IMR-90 (cell line): ENCODE measurements around the gene TRIM46. TPM values are rescaled to one million over a fixed set of nuclear protein-coding genes. Genes with fewer than 3 reads are reported as not detected.

Experiments
- ATAC-seq: fragments of 200-7000 bp; cut with Tn5 transposase; 2 replicates; pipeline ENCODE4 v1.9.1; 2020; ENCODE audit warnings: low read depth, mild to moderate bottlenecking, moderate library complexity
- BruUV-seq: library from RNA; stranded (reverse); fragments of 400-500 nt; replicated peaks from 2 replicates; lab custom pipeline; 2021; lab: Mats Ljungman, UMichigan
- CTCF ChIA-PET: fragments of 300-600 bp; formaldehyde crosslinking; extraction: SDS; loops from one replicate; lab custom pipeline; 2021; ENCODE audit warnings: antibody characterized with exemption; lab: Yijun Ruan, JAX
- POLR2A ChIA-PET: fragments of 300-600 bp; sonication (Branson Sonifier 250); formaldehyde crosslinking; loops from one replicate; lab custom pipeline; 2022; ENCODE audit warnings: antibody characterized with exemption; ENCODE audit not compliant: unreplicated experiment; lab: Charles Lee
- DNase-seq: peaks from one replicate; pipeline ENCODE4 v3.0.0; 2013
- H2AFZ ChIP-seq: replicated peaks from 2 replicates; pipeline ENCODE3; 2013; ENCODE audit warnings: low read length, mild to moderate bottlenecking; ENCODE audit not compliant: poor library complexity
- H2AK5ac ChIP-seq: 2 replicates; pipeline ENCODE4 v1.6.1; 2013; ENCODE audit warnings: low read depth, low read length, inconsistent platforms
- H2AK9ac ChIP-seq: replicated peaks from 2 replicates; pipeline ENCODE3; 2013; ENCODE audit warnings: mild to moderate bottlenecking, low read depth, low read length, moderate library complexity; ENCODE audit not compliant: poor library complexity
- H2BK120ac ChIP-seq: 2 replicates; pipeline ENCODE4 v1.6.1; 2013; ENCODE audit warnings: low read depth, low read length, inconsistent platforms
- H2BK15ac ChIP-seq: 3 replicates; pipeline ENCODE4 v1.6.1; 2013; ENCODE audit warnings: low read depth, low read length, inconsistent platforms
- H2BK20ac ChIP-seq: 2 replicates; pipeline ENCODE4 v1.6.1; 2013; ENCODE audit warnings: low read depth, mild to moderate bottlenecking, inconsistent platforms, low read length, moderate library complexity
- H2BK5ac ChIP-seq: 2 replicates; pipeline ENCODE4 v1.6.1; 2013; ENCODE audit warnings: mild to moderate bottlenecking, low read depth, low read length, inconsistent platforms; ENCODE audit not compliant: poor library complexity, severe bottlenecking
- H3K14ac ChIP-seq: replicated peaks from 2 replicates; pipeline ENCODE4 v1.6.1; 2013; ENCODE audit warnings: low read depth, low read length, inconsistent platforms
- H3K18ac ChIP-seq: 2 replicates; pipeline ENCODE4 v1.6.1; 2013; ENCODE audit warnings: low read depth, low read length, control low read depth
- H3K23ac ChIP-seq: 2 replicates; pipeline ENCODE4 v1.6.1; 2013; ENCODE audit warnings: low read depth, low read length, inconsistent platforms
- H3K27ac ChIP-seq: 2 replicates; pipeline ENCODE4 v1.5.1; 2013; ENCODE audit warnings: mild to moderate bottlenecking, control low read depth, low read length; ENCODE audit not compliant: insufficient read depth
- H3K27me3 ChIP-seq: 2 replicates; pipeline ENCODE4 v1.6.1; 2013; ENCODE audit warnings: low read length; ENCODE audit not compliant: control insufficient read depth, insufficient read depth
- H3K36me3 ChIP-seq: 2 replicates; pipeline ENCODE4 v1.6.1; 2013; ENCODE audit warnings: low read length, mixed read lengths; ENCODE audit not compliant: control insufficient read depth, insufficient read depth
- H3K4ac ChIP-seq: 2 replicates; pipeline ENCODE4 v1.6.1; 2013; ENCODE audit warnings: low read depth, low read length, inconsistent platforms
- H3K4me1 ChIP-seq: 2 replicates; pipeline ENCODE4 v1.6.1; 2013; ENCODE audit warnings: low read length, mixed read lengths; ENCODE audit not compliant: control insufficient read depth, insufficient read depth
- H3K4me2 ChIP-seq: 2 replicates; pipeline ENCODE4 v1.6.1; 2013; ENCODE audit warnings: low read depth, mild to moderate bottlenecking, control low read depth, low read length, moderate library complexity
- H3K4me3 ChIP-seq: 2 replicates; pipeline ENCODE4 v1.5.1; 2013; ENCODE audit warnings: low read depth, mild to moderate bottlenecking, control low read depth, low read length, moderate library complexity; ENCODE audit not compliant: insufficient read depth
- H3K56ac ChIP-seq: 2 replicates; pipeline ENCODE4 v1.6.1; 2013; ENCODE audit warnings: low read length, inconsistent platforms; ENCODE audit not compliant: insufficient read depth; ENCODE audit errors: extremely low read depth
- H3K79me1 ChIP-seq, 2 experiments: 2 replicates each; pipeline ENCODE4 v1.6.1; 2013; ENCODE audit warnings: low read length in 2 of 2, inconsistent platforms in 1 of 2, low read depth in 1 of 2
- H3K9ac ChIP-seq: 2 replicates; pipeline ENCODE4 v1.6.1; 2013; ENCODE audit warnings: low read depth, low read length, control low read depth
- H3K9me1 ChIP-seq: 2 replicates; pipeline ENCODE4 v1.6.1; 2013; ENCODE audit warnings: low read length, inconsistent platforms; ENCODE audit not compliant: insufficient read depth
- H3K9me3 ChIP-seq: 2 replicates; pipeline ENCODE4 v1.6.1; 2013; ENCODE audit warnings: low read length; ENCODE audit not compliant: control insufficient read depth, insufficient read depth
- H4K20me1 ChIP-seq: 2 replicates; pipeline ENCODE4 v1.6.1; 2013; ENCODE audit warnings: low read length, inconsistent platforms; ENCODE audit not compliant: insufficient read depth
- H4K5ac ChIP-seq: 2 replicates; pipeline ENCODE4 v1.6.1; 2013; ENCODE audit warnings: mild to moderate bottlenecking, low read depth, low read length, control low read depth
- H4K8ac ChIP-seq, 2 experiments: 2 replicates each; pipeline ENCODE4 v1.6.1; 2013; ENCODE audit warnings: low read depth in 2 of 2, low read length in 2 of 2, control low read depth in 1 of 2, inconsistent platforms in 1 of 2
- H4K91ac ChIP-seq: 2 replicates; pipeline ENCODE4 v1.6.1; 2013; ENCODE audit warnings: low read depth, low read length, inconsistent platforms; ENCODE audit not compliant: insufficient read depth
- CEBPB ChIP-seq: IDR thresholded peaks from 2 replicates; pipeline ENCODE4 v1.6.1; 2012; ENCODE audit warnings: low read depth, low read length, improper control_type of control experiment
- MAZ ChIP-seq: IDR thresholded peaks from 2 replicates; pipeline ENCODE4 v1.6.1; 2012; ENCODE audit warnings: low read depth, mild to moderate bottlenecking, low read length, improper control_type of control experiment, moderate library complexity, borderline replicate concordance
- MXI1 ChIP-seq: IDR thresholded peaks from 2 replicates; pipeline ENCODE4 v1.6.1; 2012; ENCODE audit warnings: low read depth, mild to moderate bottlenecking, low read length, moderate library complexity, borderline replicate concordance
- POLR2A ChIP-seq: IDR thresholded peaks from 2 replicates; pipeline ENCODE4 v1.6.1; 2012; ENCODE audit warnings: mild to moderate bottlenecking, low read depth, low read length
- RFX5 ChIP-seq: IDR thresholded peaks from 2 replicates; pipeline ENCODE4 v1.8.0; 2012; ENCODE audit warnings: low read depth, mild to moderate bottlenecking, low read length, moderate library complexity
- WGBS, 2 experiments: methylation state at CpG; one replicate each; pipeline versions ENCODE4 v1.1.5 to v1.1.7; 2013; ENCODE audit warnings: missing lambda C conversion rate in 2 of 2; ENCODE audit not compliant: insufficient read length in 1 of 2; ENCODE audit errors: extremely low coverage in 2 of 2; 5-methylcytosine and 5-hydroxymethylcytosine counted together
- dilution Hi-C: fragments of 300-500 bp; cut with HindIII; formaldehyde crosslinking; loops from one replicate; pipeline ENCODE4 v1.14.3; 2018; ENCODE audit warnings: low sequenced_read_pairs; ENCODE audit not compliant: unreplicated experiment
- in situ Hi-C: fragments of 300-500 bp; cut with MboI; formaldehyde crosslinking; loops from 3 replicates; pipeline ENCODE4 v1.14.3; 2019; ENCODE audit warnings: low sequenced_read_pairs, inconsistent platforms, mixed read lengths
- intact Hi-C: fragments of 100-400 bp; cut with micrococcal nuclease; formaldehyde crosslinking; loops from 2 replicates; pipeline ENCODE4 v1.10.0; 2022
- polyA plus RNA-seq, 3 experiments: library from polyadenylated mRNA; depleted of rRNA; stranded (reverse); fragments of >200 nt; gene quantifications; 2 replicates each; pipeline ENCODE4 v1.2.3, GENCODE V29; 2012; ENCODE audit warnings: low replicate concordance in 1 of 3
- total RNA-seq: library from RNA; depleted of rRNA; stranded (reverse); fragments of >200 nt; gene quantifications from 2 replicates; pipeline ENCODE4 v1.2.3, GENCODE V29; 2012

TRIM46 gene
- total and polyA plus RNA-seq, 2 of the 4 experiments (the other 2 are of a cell fraction) = 2.3 to 6.2 TPM

GRCh38 chr1:155141749-155142148 is 31.9 kb upstream of the TRIM46 start:
- no peak overlapping the region for H4K8ac ChIP-seq
- H2AFZ ChIP-seq = no peak overlapping the region
- CTCF ChIA-PET = no interaction called here
- H4K5ac ChIP-seq = no peak overlapping the region
- H3K79me1 ChIP-seq = peaks cover 21 to 31% of the 10 kb centered on the region in 2 experiments
- H3K9me1 ChIP-seq = peaks cover 10% of the 10 kb centered on the region; the same call in 1 of the 2 replicates
- H2AK5ac ChIP-seq = no peak overlapping the region
- no peak for ATAC-seq
- no peak overlapping the region for H2BK20ac ChIP-seq
- peaks cover 8% of the 10 kb centered on the region; the same call in 1 of the 2 replicates for H3K27me3 ChIP-seq
- no peak for DNase-seq
- H3K4me2 ChIP-seq = no peak overlapping the region
- no peak overlapping the region for H3K4ac ChIP-seq
- H3K14ac ChIP-seq = no peak overlapping the region
- no peak overlapping the region for H3K9ac ChIP-seq
- H3K27ac ChIP-seq = no peak overlapping the region
- no peaks in the 10 kb centered on the region for H3K9me3 ChIP-seq
- in situ Hi-C loops = no loop called here
- intact Hi-C loops = no loop called here
- H3K23ac ChIP-seq = no peak overlapping the region
- no peak overlapping the region for H3K18ac ChIP-seq
- peaks cover 3% of the 10 kb centered on the region; the same call in 1 of the 2 replicates for H3K36me3 ChIP-seq
- POLR2A ChIA-PET = no interaction called here
- H4K91ac ChIP-seq = no peak overlapping the region
- H2BK15ac ChIP-seq = no peak overlapping the region
- no peak overlapping the region for H2AK9ac ChIP-seq
- no peak for TF ChIP-seq CEBPB
- no peak for TF ChIP-seq RFX5
- TF ChIP-seq POLR2A = no peak
- no peak for TF ChIP-seq MAZ
- TF ChIP-seq MXI1 = no peak
- H2BK120ac ChIP-seq = no peak overlapping the region
- WGBS, 2 experiments = no CpG with 5 or more reads among the region's 7 CpGs
- BruUV-seq = no TSS peak
- dilution Hi-C loops = no loop called here
- no peak overlapping the region for H2BK5ac ChIP-seq
- H3K4me1 ChIP-seq = peaks cover 2% of the 10 kb centered on the region; the same call in 1 of the 2 replicates
- H3K4me3 ChIP-seq = no peak overlapping the region
- H4K20me1 ChIP-seq = no peaks in the 10 kb centered on the region
- H3K56ac ChIP-seq = no peak overlapping the region
